Esophagus squamous epithelium (tissue), 5 donors: ENCODE data around the gene ZCCHC3. TPM values are rescaled to one million over a fixed set of nuclear protein-coding genes. Genes with fewer than 3 reads are reported as not detected.
"Not testable (repeated sequence)": the region's sequence is repeated elsewhere in the genome, so short reads cannot be mapped to it uniquely, and the experiment has no call there.

Experiments used
- DNase-seq: peaks from one replicate; lab custom pipeline; 2025; lab: John Stamatoyannopoulos, UW
- H3K27ac ChIP-seq, 4 donors: fragments of 200-600 bp; sonication (generic); one replicate each; pipeline ENCODE4 v1.5.1; 2016 to 2019; ENCODE audit warnings: mild to moderate bottlenecking in 1 of 4
- H3K27me3 ChIP-seq, 4 donors: fragments of 200-600 bp; sonication (generic); 1 replicate in 3 of 4; 2 replicates in 1 of 4; pipeline versions ENCODE4 v1.5.1 to v1.6.0; 2017 to 2021; ENCODE audit warnings: antibody characterized with exemption in 1 of 4
- H3K36me3 ChIP-seq, 3 donors: fragments of 200-600 bp; sonication (generic); one replicate each; pipeline ENCODE4 v1.5.1; 2016 to 2019
- H3K4me1 ChIP-seq, 3 donors: fragments of 200-600 bp; sonication (generic); one replicate each; pipeline ENCODE4 v1.5.1; 2017 to 2019
- H3K4me3 ChIP-seq, 4 donors: fragments of 200-600 bp; sonication (generic); 1 replicate in 3 of 4; 2 replicates in 1 of 4; pipeline ENCODE4 v1.5.1; 2016 to 2019; ENCODE audit warnings: mild to moderate bottlenecking in 2 of 4, moderate library complexity in 1 of 4
- H3K9me3 ChIP-seq, 3 donors: fragments of 200-600 bp; sonication (generic); one replicate each; pipeline ENCODE4 v1.5.1; 2016 to 2019
- POLR2A ChIP-seq, 4 donors: fragments of 450-650 bp; IDR thresholded peaks; one replicate each; pipeline ENCODE4 v1.6.1; 2017; ENCODE audit warnings: antibody characterized with exemption in 4 of 4, mild to moderate bottlenecking in 4 of 4, moderate library complexity in 3 of 4
- WGBS, 2 donors: methylation state at CpG; one replicate each; pipeline ENCODE4 v1.1.5; 2018; 5-methylcytosine and 5-hydroxymethylcytosine counted together
- intact Hi-C: fragments of 100-400 bp; cut with DNase I; formaldehyde crosslinking; loops from one replicate; pipeline ENCODE4 v1.15.0; 2022
- total RNA-seq, 4 donors: library from RNA; depleted of rRNA; stranded (reverse); fragments of >200 nt; gene quantifications; one replicate each; pipeline ENCODE4 v1.1.0, GENCODE V29; 2016
- TF ChIP-seq, protein P1 (sequence below), 6 experiments: fragments of 450-650 bp in 4 of 6; fragments of 200-600 bp in 2 of 6; sonication (generic) in 2 of 6; IDR thresholded peaks; one replicate each; pipeline ENCODE4 v1.5.1; 2016 to 2019; ENCODE audit warnings: antibody characterized with exemption in 6 of 6, mild to moderate bottlenecking in 4 of 6, moderate library complexity in 4 of 6
- donor health status: DM: yes; HTN: yes; CAD: no.

ZCCHC3 gene
- total RNA-seq: 10 to 100 TPM in 1 of 4 donors, 1 to 10 TPM in 3; 6.8 to 14.1 (median 9.2) TPM

- Histone ChIP-seq H3K4me1 (peaks cover 32 to 52% (median 33%) of the 10 kb centered on the region in 3 donors), H3K9me3 (no peaks in the 10 kb centered on the region), H3K36me3 (no peaks in the 10 kb centered on the region), H3K27me3 (no peaks in the 10 kb centered on the region), H3K4me3 (peak within 1 kb of the TSS; percentile 79 to 98 (median 86)), H3K27ac (peak within 1 kb of the TSS; percentile 95 to 99 (median 96))
- WGBS, 2 donors: 1% methylated on average over 28 to 78 of the region's 99 CpGs
- intact Hi-C loops: no loop called here
- DNase-seq: peak; percentile 46
- TF ChIP-seq, protein P1, sequence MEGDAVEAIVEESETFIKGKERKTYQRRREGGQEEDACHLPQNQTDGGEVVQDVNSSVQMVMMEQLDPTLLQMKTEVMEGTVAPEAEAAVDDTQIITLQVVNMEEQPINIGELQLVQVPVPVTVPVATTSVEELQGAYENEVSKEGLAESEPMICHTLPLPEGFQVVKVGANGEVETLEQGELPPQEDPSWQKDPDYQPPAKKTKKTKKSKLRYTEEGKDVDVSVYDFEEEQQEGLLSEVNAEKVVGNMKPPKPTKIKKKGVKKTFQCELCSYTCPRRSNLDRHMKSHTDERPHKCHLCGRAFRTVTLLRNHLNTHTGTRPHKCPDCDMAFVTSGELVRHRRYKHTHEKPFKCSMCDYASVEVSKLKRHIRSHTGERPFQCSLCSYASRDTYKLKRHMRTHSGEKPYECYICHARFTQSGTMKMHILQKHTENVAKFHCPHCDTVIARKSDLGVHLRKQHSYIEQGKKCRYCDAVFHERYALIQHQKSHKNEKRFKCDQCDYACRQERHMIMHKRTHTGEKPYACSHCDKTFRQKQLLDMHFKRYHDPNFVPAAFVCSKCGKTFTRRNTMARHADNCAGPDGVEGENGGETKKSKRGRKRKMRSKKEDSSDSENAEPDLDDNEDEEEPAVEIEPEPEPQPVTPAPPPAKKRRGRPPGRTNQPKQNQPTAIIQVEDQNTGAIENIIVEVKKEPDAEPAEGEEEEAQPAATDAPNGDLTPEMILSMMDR (IDR thresholded peaks at IDR 0.05): no peak
- peak in 3 of 4 donors; percentile 4 to 74 (median 39) for TF ChIP-seq POLR2A (IDR thresholded peaks at IDR 0.05)
Measured at GRCh38 chr20:297098-297924, at the start of gene ZCCHC3. Gene ZCCHC3, plus strand, starts transcription at chr20:297570. Its CDS starts 17 bp downstream, at chr20:297587.

GRCh38 chr20:251354-251753 is 46.0 kb upstream of the ZCCHC3 start:
- H3K27ac ChIP-seq: no peak overlapping the region
- WGBS, 2 donors: 39 to 41% methylated on average over 2 of the region's 2 CpGs
- DNase-seq: no peak
- H3K4me3 ChIP-seq: no peak overlapping the region
- H3K9me3 ChIP-seq: no peaks in the 10 kb centered on the region
- no peak for TF ChIP-seq POLR2A (IDR thresholded peaks at IDR 0.05)
- TF ChIP-seq, protein P1 (IDR thresholded peaks at IDR 0.05): no peak
- peaks cover 0 to 32% (median 0%) of the 10 kb centered on the region in 4 donors for H3K27me3 ChIP-seq
- no peaks in the 10 kb centered on the region for H3K4me1 ChIP-seq
- no peaks in the 10 kb centered on the region for H3K36me3 ChIP-seq
- intact Hi-C loops: no loop called here

GRCh38 chr20:252801-253200 is 44.6 kb upstream of the ZCCHC3 start:
- intact Hi-C loops: no loop called here
- no peaks in the 10 kb centered on the region for H3K9me3 ChIP-seq
- no peaks in the 10 kb centered on the region for H3K36me3 ChIP-seq
- H3K27ac ChIP-seq: no peak overlapping the region
- no peaks in the 10 kb centered on the region for H3K4me1 ChIP-seq
- H3K4me3 ChIP-seq: no peak overlapping the region
- TF ChIP-seq, protein P1 (IDR thresholded peaks at IDR 0.05): no peak
- TF ChIP-seq POLR2A (IDR thresholded peaks at IDR 0.05): no peak
- WGBS, 2 donors: 72 to 86% methylated on average over 2 of the region's 2 CpGs
- peaks cover 0 to 39% (median 0%) of the 10 kb centered on the region in 4 donors for H3K27me3 ChIP-seq
- DNase-seq: no peak

- DNase-seq, H3K36me3 ChIP-seq, H3K27ac ChIP-seq, H3K4me1 ChIP-seq, H3K9me3 ChIP-seq, H3K4me3 ChIP-seq, intact Hi-C loops: not testable (repeated sequence)
- whole genome bisulfite sequencing, 2 donors: 27 to 37% methylated on average over 5 to 6 of the region's 6 CpGs
- peaks cover 0 to 43% (median 0%) of the 10 kb centered on the region in 4 donors for H3K27me3 ChIP-seq
Measured at GRCh38 chr20:253447-253846, 43.9 kb upstream of the ZCCHC3 start.

DNA sequence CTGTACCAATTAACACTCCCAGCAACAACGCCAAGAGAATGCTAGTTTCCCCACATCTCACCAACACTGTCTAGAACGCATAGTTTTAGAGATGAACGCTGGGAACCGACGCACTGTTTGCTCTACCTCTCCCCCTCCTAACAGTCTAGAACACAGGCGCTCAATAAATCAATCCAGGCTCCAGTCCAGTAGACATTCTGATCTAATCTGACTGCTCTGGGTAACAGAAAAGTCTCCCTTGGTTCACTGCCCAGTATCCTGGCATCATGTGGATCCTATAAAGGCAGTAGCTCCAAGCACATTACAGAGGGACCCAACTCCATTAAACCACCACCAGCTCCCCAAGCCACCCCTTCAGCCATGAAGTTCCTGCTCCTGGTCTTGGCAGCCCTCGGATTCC is 40.0 kb upstream of the ZCCHC3 start, which contains the start of gene DEFB132:
TSS of gene DEFB132 (plus strand) at position 306 of the 400 bp plus-strand sequence. CDS start at position 361, 55 bp downstream.
- intact Hi-C loops: no loop called here
- Histone ChIP-seq H3K27ac (no peak within 1 kb of the TSS), H3K36me3 (no peaks in the 10 kb centered on the region), H3K27me3 (peaks cover 0 to 21% (median 0%) of the 10 kb centered on the region in 4 donors), H3K4me1 (no peaks in the 10 kb centered on the region), H3K4me3 (no peak within 1 kb of the TSS), H3K9me3 (no peaks in the 10 kb centered on the region)
- 79% methylated on average over 6 to 7 of the region's 7 CpGs for WGBS, 2 donors
- TF ChIP-seq, protein P1 (IDR thresholded peaks at IDR 0.05): no peak
- TF ChIP-seq POLR2A (IDR thresholded peaks at IDR 0.05): no peak
- no peak for DNase-seq
